B cell (primary cell): ENCODE data around the gene LHPP. TPM values are rescaled to one million over a fixed set of nuclear protein-coding genes. Genes with fewer than 3 reads are reported as not detected.

ENCODE experiments used
- ATAC-seq: fragments of 200-7000 bp; cut with Tn5 transposase; one replicate; pipeline ENCODE4 v1.10.0; 2021; ENCODE audit warnings: low read depth, mild to moderate bottlenecking, moderate number of reproducible peaks, moderate library complexity
- CTCF ChIA-PET: fragments of 350-600 bp; sonication (Branson Sonifier 250); formaldehyde crosslinking; loops from one replicate; lab custom pipeline; 2021; ENCODE audit warnings: antibody characterized with exemption, inconsistent platforms; lab: Charles Lee
- POLR2A ChIA-PET: fragments of 350-600 bp; sonication (Branson Sonifier 250); formaldehyde crosslinking; loops from one replicate; lab custom pipeline; 2021; ENCODE audit warnings: antibody characterized with exemption; lab: Charles Lee
- DNase-seq: peaks from one replicate; pipeline ENCODE4 v3.0.0; 2013
- H2AFZ ChIP-seq: 2 replicates; pipeline ENCODE4 v1.6.1; 2012; ENCODE audit warnings: mild to moderate bottlenecking, low read depth, low read length; ENCODE audit not compliant: insufficient read depth, poor library complexity, severe bottlenecking
- H3K27ac ChIP-seq, 2 donors: 1 replicate in 1 of 2; 2 replicates in 1 of 2; pipeline ENCODE4 v1.5.1; 2012 to 2013; ENCODE audit warnings: low read length in 2 of 2, mild to moderate bottlenecking in 2 of 2, moderate library complexity in 1 of 2
- H3K27me3 ChIP-seq, 4 experiments: fragments of 200-600 bp in 1 of 4; sonication (generic) in 1 of 4; replicated peaks in 1 of 4; 1 replicate in 2 of 4; 2 replicates in 2 of 4; pipeline versions ENCODE4 v1.6.1 to v1.7.0; 2013 to 2016; ENCODE audit warnings: low read length in 3 of 4, mild to moderate bottlenecking in 2 of 4, mixed read lengths in 1 of 4, moderate library complexity in 1 of 4; ENCODE audit not compliant: insufficient read depth in 4 of 4, control insufficient read depth in 3 of 4; ENCODE audit errors: control extremely low read depth in 1 of 4
- H3K36me3 ChIP-seq, 2 experiments: replicated peaks in 1 of 2; 1 replicate in 1 of 2; 2 replicates in 1 of 2; pipeline versions ENCODE4 v1.6.1 to v1.7.1; 2013; ENCODE audit warnings: low read length in 1 of 2; ENCODE audit not compliant: insufficient read depth in 2 of 2, control insufficient read depth in 1 of 2; ENCODE audit errors: control extremely low read depth in 1 of 2, extremely low read depth in 1 of 2
- H3K4me1 ChIP-seq, 2 donors: fragments of 200-600 bp in 1 of 2; sonication (generic) in 1 of 2; 1 replicate in 1 of 2; 2 replicates in 1 of 2; pipeline versions ENCODE4 v1.5.1 to v1.6.1; 2013 to 2017; ENCODE audit warnings: low read length in 2 of 2; ENCODE audit not compliant: control insufficient read depth in 2 of 2, insufficient read depth in 2 of 2
- H3K4me2 ChIP-seq: replicated peaks from 2 replicates; pipeline ENCODE3; 2012; ENCODE audit warnings: mild to moderate bottlenecking, low read depth, low read length; ENCODE audit not compliant: poor library complexity, severe bottlenecking
- H3K4me3 ChIP-seq, 5 experiments: fragments of 200-600 bp in 1 of 5; sonication (generic) in 1 of 5; 1 replicate in 3 of 5; 2 replicates in 2 of 5; pipeline versions ENCODE4 v1.5.1 to v1.7.0; 2011 to 2016; ENCODE audit warnings: low read length in 4 of 5, mild to moderate bottlenecking in 4 of 5, low read depth in 2 of 5, control low read depth in 1 of 5, moderate library complexity in 1 of 5; ENCODE audit not compliant: insufficient read depth in 1 of 5; ENCODE audit errors: control extremely low read depth in 1 of 5, extremely low read depth in 1 of 5
- H3K79me2 ChIP-seq: fragments of 200-600 bp; sonication (generic); one replicate; pipeline ENCODE4 v1.6.0; 2016; ENCODE audit warnings: low read length; ENCODE audit not compliant: control insufficient read depth, insufficient read depth
- H3K9ac ChIP-seq: fragments of 200-600 bp; sonication (generic); 2 replicates; pipeline ENCODE4 v1.6.1; 2017; ENCODE audit warnings: mild to moderate bottlenecking, low read length, moderate library complexity
- H3K9me3 ChIP-seq, 3 donors: one replicate each; pipeline versions ENCODE4 v1.6.1 to v1.7.1; 2013; ENCODE audit warnings: low read length in 2 of 3; ENCODE audit not compliant: control insufficient read depth in 2 of 3, insufficient read depth in 1 of 3; ENCODE audit errors: control extremely low read depth in 1 of 3
- H4K20me1 ChIP-seq: 2 replicates; pipeline ENCODE4 v1.6.0; 2012; ENCODE audit warnings: mild to moderate bottlenecking, low read length; ENCODE audit not compliant: insufficient read depth, control insufficient read depth, poor library complexity, severe bottlenecking
- H3K27ac Mint-ChIP-seq: one replicate; pipeline ENCODE4 v1.8.0; 2021; ENCODE audit warnings: mixed read lengths
- H3K27me3 Mint-ChIP-seq: one replicate; pipeline ENCODE4 v1.8.0; 2021; ENCODE audit warnings: mixed read lengths
- H3K4me1 Mint-ChIP-seq: one replicate; pipeline ENCODE4 v1.8.0; 2021; ENCODE audit warnings: mixed read lengths
- H3K4me3 Mint-ChIP-seq: one replicate; pipeline ENCODE4 v1.8.0; 2021; ENCODE audit warnings: mixed read lengths
- H3K9me3 Mint-ChIP-seq: one replicate; pipeline ENCODE4 v1.8.0; 2022; ENCODE audit warnings: mixed read lengths; ENCODE audit not compliant: insufficient read depth
- CTCF ChIP-seq: fragments of 200-600 bp; IDR thresholded peaks from one replicate; pipeline ENCODE4 v1.8.0; 2022; ENCODE audit warnings: antibody characterized with exemption, mild to moderate bottlenecking
- EZH2 ChIP-seq: IDR thresholded peaks from 2 replicates; pipeline ENCODE4 v1.6.1; 2012; ENCODE audit warnings: borderline replicate concordance, low read depth, mild to moderate bottlenecking, moderate library complexity, low read length; ENCODE audit not compliant: insufficient read depth, poor library complexity, severe bottlenecking
- WGBS: methylation state at CpG from one replicate; pipeline ENCODE4 v1.1.5; 2013; ENCODE audit warnings: missing lambda C conversion rate; ENCODE audit not compliant: insufficient coverage; 5-methylcytosine and 5-hydroxymethylcytosine counted together
- intact Hi-C: fragments of 100-400 bp; cut with micrococcal nuclease; formaldehyde crosslinking; loops from one replicate; pipeline ENCODE4 v1.10.0; 2022
- polyA plus RNA-seq: library from polyadenylated mRNA; depleted of rRNA; stranded (reverse); fragments of >200 nt; gene quantifications from 2 replicates; pipeline ENCODE4 v1.2.3, GENCODE V29; 2012
- total RNA-seq, 2 donors: library from RNA; stranded (reverse); fragments of 120-200 nt in 1 of 2; gene quantifications; 1 replicate in 1 of 2; 2 replicates in 1 of 2; pipeline versions ENCODE4 v1.2.3 to v1.2.4, GENCODE V29; 2013 to 2022

LHPP gene
- total and polyA plus RNA-seq, 2 donors (not counting 1 experiment from before 2014, with no cell fraction given), result 60.2 to 83.5 TPM

- POLR2A ChIA-PET, result interaction anchor here (0.9 to 8.8 kb wide), 6 partner anchors 12 to 137 kb away, joined by 3 to 163 read pairs (median 5); no protein-coding TSS in a partner anchor
Measured at GRCh38 chr10:124604214-124605000, 142.8 kb downstream of the LHPP start.

More at GRCh38 chr10:124604214-124605000, 142.8 kb downstream of the LHPP start:
- Histone ChIP-seq H4K20me1 (no peaks in the 10 kb centered on the region), H2AFZ (no peak overlapping the region), H3K27ac (peak overlapping the region; percentile 90 to 99), H3K79me2 (peaks cover 91% of the 10 kb centered on the region), H3K9me3 (no peaks in the 10 kb centered on the region), H3K9ac (peak overlapping the region; percentile 2), H3K4me3 (no peak overlapping the region), H3K4me2 (peak overlapping the region; percentile 75), H3K27me3 (no peaks in the 10 kb centered on the region), H3K36me3 (peaks cover 0 to 3% of the 10 kb centered on the region in 2 experiments), H3K4me1 (peaks cover 84 to 96% of the 10 kb centered on the region in 2 donors)
- DNase-seq (peak; percentile 49), ATAC-seq (no peak)
- Mint-ChIP-seq H3K27ac (peak overlapping the region; percentile 94), H3K4me1 (peaks cover 85% of the 10 kb centered on the region), H3K4me3 (peak overlapping the region; percentile 78), H3K27me3 (no peaks in the 10 kb centered on the region), H3K9me3 (no peaks in the 10 kb centered on the region)
- intact Hi-C loops, result no loop called here
- CTCF ChIA-PET, result interaction anchor here (0.9 to 8.8 kb wide), 14 partner anchors 10 to 141 kb away, joined by 3 to 74 read pairs (median 5); no protein-coding TSS in a partner anchor
- no peak for TF ChIP-seq CTCF
- TF ChIP-seq EZH2, result no peak
- 35% methylated on average over 18 of the region's 22 CpGs for WGBS
